Ovary (tissue), 9 donors: ENCODE results near the gene TTLL3. TPM values are rescaled to one million over a fixed set of nuclear protein-coding genes. Genes with fewer than 3 reads are reported as not detected.

ENCODE experiments used
- DNase-seq, 5 donors: peaks; one replicate each; pipeline ENCODE4 v3.0.0-alpha.2; 2019 to 2020
- H3K27ac ChIP-seq, 2 donors: fragments of 200-600 bp; one replicate each; pipeline versions ENCODE4 v1.5.1 to v1.8.0; 2019 to 2022
- H3K27me3 ChIP-seq: fragments of 200-600 bp; one replicate; pipeline ENCODE4 v1.8.0; 2022
- H3K36me3 ChIP-seq: fragments of 200-600 bp; sonication (generic); one replicate; pipeline ENCODE4 v1.5.1; 2019
- H3K4me1 ChIP-seq: one replicate; pipeline ENCODE4 v1.8.1; 2013; ENCODE audit warnings: mild to moderate bottlenecking, moderate library complexity; ENCODE audit not compliant: insufficient read depth
- H3K4me3 ChIP-seq: fragments of 200-600 bp; sonication (generic); one replicate; pipeline ENCODE4 v1.5.1; 2017
- H3K9me3 ChIP-seq, 2 donors: fragments of 200-600 bp in 1 of 2; sonication (generic) in 1 of 2; one replicate each; pipeline versions ENCODE4 v1.5.1 to v1.8.1; 2013 to 2019; ENCODE audit warnings: mild to moderate bottlenecking in 1 of 2, moderate library complexity in 1 of 2
- CTCF ChIP-seq, 3 donors: fragments of 450-650 bp in 2 of 3; fragments of 200-600 bp in 1 of 3; IDR thresholded peaks; one replicate each; pipeline versions ENCODE4 v1.5.1 to v1.8.0; 2016 to 2022; ENCODE audit warnings: antibody characterized with exemption in 3 of 3, mild to moderate bottlenecking in 1 of 3
- EP300 ChIP-seq: sonication (generic); formaldehyde crosslinking; IDR thresholded peaks from one replicate; pipeline ENCODE4 v1.6.1; 2017; ENCODE audit warnings: antibody characterized with exemption
- POLR2A ChIP-seq: fragments of 450-650 bp; IDR thresholded peaks from one replicate; pipeline ENCODE4 v1.6.1; 2017; ENCODE audit warnings: antibody characterized with exemption, mild to moderate bottlenecking, moderate library complexity
- WGBS, 3 donors: extraction: QIAGEN DNeasy Blood & Tissue Kit in 1 of 3; methylation state at CpG; one replicate each; pipeline versions ENCODE4 v1.1.5 to v1.1.7; 2013 to 2017; 5-methylcytosine and 5-hydroxymethylcytosine counted together
- intact Hi-C, 4 donors: fragments of 100-400 bp; cut with DNase I; formaldehyde crosslinking; loops; one replicate each; pipeline versions ENCODE4 v1.11.0 to v1.15.1; 2022 to 2023
- polyA plus RNA-seq, 2 donors: library from polyadenylated mRNA; stranded (reverse); fragments of 200-250 nt in 1 of 2; fragments of 350-450 nt in 1 of 2; fragmentation: Illumina TruSeq in 1 of 2; extraction: RNeasy Lipid Tissue Mini Kit (QIAGEN cat#74804) in 1 of 2; gene quantifications; one replicate each; pipeline ENCODE4 v1.2.3, GENCODE V29; 2013 to 2014
- total RNA-seq, 7 donors: library from RNA; depleted of rRNA in 2 of 7; stranded (reverse); fragments of >200 nt in 2 of 7; fragmentation: NEBNext Ultra II Directional in 3 of 7; extraction: Animal tissue kit (Norgen Biotek cat#: 25700) in 3 of 7; gene quantifications; one replicate each; pipeline versions ENCODE4 v1.1.0 to v1.2.4, GENCODE V29; 2016 to 2023
- donor health status: DM: no; HTN: no; CAD: no; lungs with moderate emphysema.
- donor health status: DM: no; HTN: no; CAD: no.
- donor health status: Bipolar disorder and iron deficiency.
- donor health status: DM: yes; HTN: yes; CAD: no.
- donor health status: DM: no; HTN: no; CAD: no.
- donor health status: DM: yes; HTN: yes; CAD: no.

Gene TTLL3
- total and polyA plus RNA-seq, 9 donors, result 43.0 to 94.4 (median 62.0) TPM

- H3K9me3 ChIP-seq, result no peaks in the 10 kb centered on the region
- TF ChIP-seq POLR2A (no peak), EP300 (no peak), CTCF (IDR thresholded peaks at IDR 0.05) (no peak)
- 85 to 91% (median 87%) methylated on average over 3 of the region's 3 CpGs for WGBS, 3 donors
- H3K27ac ChIP-seq, result no peak overlapping the region
- no peaks in the 10 kb centered on the region for H3K36me3 ChIP-seq
- no peaks in the 10 kb centered on the region for H3K27me3 ChIP-seq
- no peak overlapping the region for H3K4me3 ChIP-seq
- DNase-seq, result no peak
- H3K4me1 ChIP-seq, result no peaks in the 10 kb centered on the region
- intact Hi-C loops, result no loop called here
Observed at GRCh38 chr3:9831253-9831652, 21.2 kb downstream of the TTLL3 start.

GRCh38 chr3:9833078-9833477, 23.0 kb downstream of the TTLL3 start:
- intact Hi-C loops, result no loop called here
- TF ChIP-seq EP300 (no peak), CTCF (IDR thresholded peaks at IDR 0.05) (no peak), POLR2A (no peak)
- no peak overlapping the region for H3K4me3 ChIP-seq
- H3K36me3 ChIP-seq, result no peaks in the 10 kb centered on the region
- H3K9me3 ChIP-seq, result no peaks in the 10 kb centered on the region
- H3K4me1 ChIP-seq, result no peaks in the 10 kb centered on the region
- no peak overlapping the region for H3K27ac ChIP-seq
- H3K27me3 ChIP-seq, result no peaks in the 10 kb centered on the region
- DNase-seq, result no peak
- WGBS, 3 donors, result 93 to 94% (median 94%) methylated on average over 9 of the region's 9 CpGs

GRCh38 chr3:9834520-9835380, 24.7 kb downstream of the TTLL3 start:
- Histone ChIP-seq H3K36me3 (no peaks in the 10 kb centered on the region), H3K4me1 (no peaks in the 10 kb centered on the region), H3K27ac (no peak overlapping the region), H3K4me3 (no peak overlapping the region), H3K9me3 (no peaks in the 10 kb centered on the region), H3K27me3 (no peaks in the 10 kb centered on the region)
- intact Hi-C loops, result no loop called here
- no peak for DNase-seq
- WGBS, 3 donors, result 61 to 67% (median 64%) methylated on average over 18 of the region's 18 CpGs
- TF ChIP-seq EP300 (no peak), CTCF (IDR thresholded peaks at IDR 0.05) (no peak), POLR2A (no peak)

GRCh38 chr3:9837701-9838582, 27.9 kb downstream of the TTLL3 start:
- Histone ChIP-seq H3K27me3 (no peaks in the 10 kb centered on the region), H3K36me3 (no peaks in the 10 kb centered on the region), H3K9me3 (no peaks in the 10 kb centered on the region), H3K4me1 (no peaks in the 10 kb centered on the region), H3K4me3 (no peak overlapping the region), H3K27ac (no peak overlapping the region)
- WGBS, 3 donors, result 80 to 89% (median 86%) methylated on average over 12 of the region's 12 CpGs
- intact Hi-C loops, result no loop called here
- DNase-seq, result no peak
- no peak for TF ChIP-seq CTCF (IDR thresholded peaks at IDR 0.05)
- TF ChIP-seq POLR2A, result no peak
- TF ChIP-seq EP300, result no peak
